Ascending aorta (tissue), 2 donors: ENCODE data around the gene C5orf52. TPM values are rescaled to one million over a fixed set of nuclear protein-coding genes. Genes with fewer than 3 reads are reported as not detected.

Experiments used
- DNase-seq, 2 donors: peaks; one replicate each; pipeline ENCODE4 v3.0.0-alpha.2; 2019; ENCODE audit warnings: low spot score in 2 of 2
- H3K27ac ChIP-seq, 2 donors: fragments of 200-600 bp; sonication (generic); one replicate each; pipeline ENCODE4 v1.5.1; 2016 to 2017; ENCODE audit warnings: mild to moderate bottlenecking in 1 of 2
- H3K27me3 ChIP-seq: fragments of 200-600 bp; sonication (generic); one replicate; pipeline ENCODE4 v1.5.1; 2017
- H3K36me3 ChIP-seq, 2 donors: fragments of 200-600 bp; sonication (generic); one replicate each; pipeline ENCODE4 v1.5.1; 2016
- H3K4me1 ChIP-seq, 2 donors: fragments of 200-600 bp; sonication (generic); one replicate each; pipeline ENCODE4 v1.5.1; 2016 to 2017; ENCODE audit warnings: mild to moderate bottlenecking in 1 of 2
- H3K4me3 ChIP-seq, 2 donors: fragments of 200-600 bp; sonication (generic); one replicate each; pipeline ENCODE4 v1.5.1; 2016 to 2017; ENCODE audit warnings: mild to moderate bottlenecking in 1 of 2
- H3K9me3 ChIP-seq, 2 donors: fragments of 200-600 bp; sonication (generic); one replicate each; pipeline ENCODE4 v1.5.1; 2016
- CTCF ChIP-seq, 3 experiments: fragments of 200-600 bp in 2 of 3; fragments of 450-650 bp in 1 of 3; sonication (generic) in 2 of 3; IDR thresholded peaks; one replicate each; pipeline ENCODE4 v1.5.1; 2016 to 2019; ENCODE audit warnings: antibody characterized with exemption in 3 of 3, mild to moderate bottlenecking in 1 of 3, moderate library complexity in 1 of 3
- intact Hi-C: fragments of 100-400 bp; cut with DNase I; formaldehyde crosslinking; loops from one replicate; pipeline ENCODE4 v1.15.1; 2023
- total RNA-seq: library from RNA; depleted of rRNA; stranded (reverse); fragments of >200 nt; gene quantifications from one replicate; pipeline ENCODE4 v1.1.0, GENCODE V29; 2016

C5orf52 gene
- not detected for total RNA-seq

GRCh38 chr5:157670662-157671591 lies at the start of gene C5orf52:
TSS of gene C5orf52 (plus strand) at chr5:157671533. CDS start at chr5:157671615, 82 bp downstream.
- TF ChIP-seq CTCF (IDR thresholded peaks at IDR 0.05) = no peak
- peaks cover 0 to 13% of the 10 kb centered on the region in 2 donors for H3K4me1 ChIP-seq
- H3K36me3 ChIP-seq = no peaks in the 10 kb centered on the region
- intact Hi-C loops = no loop called here
- H3K4me3 ChIP-seq = peak within 1 kb of the TSS; percentile 66
- no peaks in the 10 kb centered on the region for H3K27me3 ChIP-seq
- no peak for DNase-seq
- no peak within 1 kb of the TSS for H3K27ac ChIP-seq
- H3K9me3 ChIP-seq = no peaks in the 10 kb centered on the region

- H3K9me3 ChIP-seq = no peaks in the 10 kb centered on the region
- intact Hi-C loops = no loop called here
- DNase-seq = no peak
- no peaks in the 10 kb centered on the region for H3K27me3 ChIP-seq
- no peaks in the 10 kb centered on the region for H3K36me3 ChIP-seq
- no peak for TF ChIP-seq CTCF (IDR thresholded peaks at IDR 0.05)
- no peaks in the 10 kb centered on the region for H3K4me1 ChIP-seq
- no peak overlapping the region for H3K27ac ChIP-seq
- no peak overlapping the region for H3K4me3 ChIP-seq
Observed at GRCh38 chr5:157624144-157624543, 47.2 kb upstream of the C5orf52 start.

GRCh38 chr5:157626831-157627230 lies 44.5 kb upstream of the C5orf52 start:
- Histone ChIP-seq H3K4me3 (no peak overlapping the region), H3K27me3 (no peaks in the 10 kb centered on the region), H3K27ac (no peak overlapping the region), H3K9me3 (no peaks in the 10 kb centered on the region), H3K4me1 (no peaks in the 10 kb centered on the region), H3K36me3 (no peaks in the 10 kb centered on the region)
- DNase-seq = no peak
- intact Hi-C loops = no loop called here
- no peak for TF ChIP-seq CTCF (IDR thresholded peaks at IDR 0.05)

- H3K27me3 ChIP-seq = no peaks in the 10 kb centered on the region
- no peaks in the 10 kb centered on the region for H3K9me3 ChIP-seq
- no peak for DNase-seq
- H3K4me1 ChIP-seq = no peaks in the 10 kb centered on the region
- no peak for TF ChIP-seq CTCF (IDR thresholded peaks at IDR 0.05)
- H3K36me3 ChIP-seq = no peaks in the 10 kb centered on the region
- H3K27ac ChIP-seq = no peak overlapping the region
- H3K4me3 ChIP-seq = no peak overlapping the region
- intact Hi-C loops = no loop called here
Observed at GRCh38 chr5:157630341-157630740, 41.0 kb upstream of the C5orf52 start.

- DNase-seq = no peak
- intact Hi-C loops = no loop called here
Observed at GRCh38 chr5:157640406-157641066, 30.8 kb upstream of the C5orf52 start.

More at GRCh38 chr5:157640406-157641066, 30.8 kb upstream of the C5orf52 start:
- H3K4me1 ChIP-seq = no peaks in the 10 kb centered on the region
- no peaks in the 10 kb centered on the region for H3K36me3 ChIP-seq
- TF ChIP-seq CTCF (IDR thresholded peaks at IDR 0.05) = no peak
- H3K27ac ChIP-seq = no peak overlapping the region
- no peaks in the 10 kb centered on the region for H3K27me3 ChIP-seq
- no peaks in the 10 kb centered on the region for H3K9me3 ChIP-seq
- H3K4me3 ChIP-seq = no peak overlapping the region
